ENCODE measurements around the gene PERM1.

PERM1 gene

DNA sequence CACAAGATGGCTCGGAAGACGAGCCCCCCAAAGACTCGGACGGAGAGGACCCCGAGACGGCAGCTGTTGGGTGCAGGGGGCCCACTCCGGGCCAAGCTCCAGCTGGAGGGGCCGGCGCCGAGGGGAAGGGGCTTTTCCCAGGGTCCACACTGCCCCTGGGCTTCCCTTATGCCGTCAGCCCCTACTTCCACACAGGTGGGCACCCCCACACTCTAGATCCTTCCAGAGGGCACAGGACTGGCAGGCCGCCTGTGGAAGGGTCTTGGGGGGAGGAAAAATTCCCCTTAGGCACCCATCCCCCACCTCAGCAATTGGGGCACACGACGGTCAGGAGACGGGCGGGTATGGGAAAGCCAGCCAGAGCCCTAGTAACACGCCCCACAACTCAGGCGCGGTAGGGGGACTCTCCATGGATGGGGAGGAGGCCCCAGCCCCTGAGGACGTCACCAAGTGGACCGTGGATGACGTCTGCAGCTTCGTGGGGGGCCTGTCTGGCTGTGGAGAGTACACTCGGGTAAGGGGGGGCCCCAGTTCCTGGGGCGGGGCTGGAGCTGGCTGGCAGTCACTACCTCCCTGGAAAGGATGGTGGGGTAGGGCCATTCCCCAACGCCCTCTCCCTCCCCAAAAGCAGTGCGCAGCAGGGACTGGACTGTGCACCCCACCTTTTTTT, 38.9 kb downstream of the PERM1 start:
- Histone ChIP-seq H3K9ac (ENCODE audit: low read length) (no peak overlapping the region), H3K27ac (ENCODE audit: low read length) (no peak overlapping the region), H3K4me3 (ENCODE audit: low read length) (no peak overlapping the region), H3K27me3 (ENCODE audit: control insufficient read depth, insufficient read depth, low read length) (peaks cover 66% of the 10 kb centered on the region), H3K36me3 (ENCODE audit: control insufficient read depth, low read depth, low read length) (peaks cover 9% of the 10 kb centered on the region), H3K4me1 (ENCODE audit: control insufficient read depth, low read depth, low read length) (no peaks in the 10 kb centered on the region), H3K9me3 (ENCODE audit: control insufficient read depth, low read depth, low read length) (no peaks in the 10 kb centered on the region)

DNA sequence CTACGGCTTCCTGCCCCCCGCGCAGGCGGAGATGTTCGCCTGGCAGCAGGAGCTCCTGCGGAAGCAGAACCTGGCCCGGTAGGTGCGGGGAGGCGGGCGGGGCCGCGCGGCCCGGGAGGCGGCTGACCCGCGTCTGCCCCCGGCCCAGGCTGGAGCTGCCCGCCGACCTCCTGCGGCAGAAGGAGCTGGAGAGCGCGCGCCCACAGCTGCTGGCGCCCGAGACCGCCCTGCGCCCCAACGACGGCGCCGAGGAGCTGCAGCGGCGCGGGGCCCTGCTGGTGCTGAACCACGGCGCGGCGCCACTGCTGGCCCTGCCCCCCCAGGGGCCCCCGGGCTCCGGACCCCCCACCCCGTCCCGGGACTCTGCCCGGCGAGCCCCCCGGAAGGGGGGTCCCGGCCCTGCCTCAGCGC, 39.5 kb downstream of the PERM1 start:
- Histone ChIP-seq H3K4me1 (ENCODE audit: control insufficient read depth, low read depth, low read length) (no peaks in the 10 kb centered on the region), H3K27me3 (ENCODE audit: control insufficient read depth, insufficient read depth, low read length) (peaks cover 72% of the 10 kb centered on the region), H3K9ac (ENCODE audit: low read length) (no peak overlapping the region), H3K36me3 (ENCODE audit: control insufficient read depth, low read depth, low read length) (peaks cover 5% of the 10 kb centered on the region), H3K9me3 (ENCODE audit: control insufficient read depth, low read depth, low read length) (no peaks in the 10 kb centered on the region), H3K27ac (ENCODE audit: low read length) (no peak overlapping the region), H3K4me3 (ENCODE audit: low read length) (peak overlapping the region; percentile 17)

DNA sequence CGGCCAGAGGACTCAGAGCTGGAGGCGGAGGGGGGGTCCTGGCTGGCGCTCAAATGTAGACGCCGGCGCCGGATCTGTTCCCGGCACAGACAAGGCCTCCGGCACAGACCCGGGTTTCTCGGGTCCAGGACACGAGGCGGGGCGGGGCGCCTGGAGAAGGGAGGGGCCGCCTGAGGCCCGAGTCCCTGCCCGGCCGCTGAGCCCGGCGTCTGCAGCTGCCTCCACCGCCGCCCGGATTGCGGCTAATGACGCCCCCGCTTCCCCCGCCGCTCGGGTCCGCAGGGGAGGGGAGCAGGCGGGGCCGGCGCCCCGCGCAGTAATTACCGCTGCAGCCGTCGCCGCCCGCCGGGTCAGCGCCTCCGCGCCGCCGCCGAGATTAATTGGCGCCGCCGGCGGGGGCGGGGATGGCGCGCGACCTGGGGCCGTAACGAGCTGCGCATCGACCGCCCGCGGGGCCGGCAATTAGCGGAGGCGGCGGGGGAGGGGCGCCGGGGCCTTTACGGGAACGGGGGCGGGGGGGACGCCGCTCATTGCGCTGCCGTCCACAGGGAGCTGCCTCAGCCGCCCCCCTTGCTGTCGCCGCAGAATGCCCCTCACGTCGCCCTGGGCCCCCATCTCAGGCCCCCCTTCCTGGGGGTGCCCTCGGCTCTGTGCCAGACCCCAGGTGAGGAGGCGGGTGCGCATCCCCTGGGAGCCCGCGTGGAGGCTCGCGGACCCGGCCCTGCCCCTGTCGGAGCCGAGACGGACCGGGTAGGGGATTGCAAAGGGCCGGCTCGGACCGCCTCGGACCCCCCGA, 40.1 kb downstream of the PERM1 start:
- Histone ChIP-seq H3K36me3 (ENCODE audit: control insufficient read depth, low read depth, low read length) (no peaks in the 10 kb centered on the region), H3K4me3 (ENCODE audit: low read length) (peak overlapping the region; percentile 17)

DNA sequence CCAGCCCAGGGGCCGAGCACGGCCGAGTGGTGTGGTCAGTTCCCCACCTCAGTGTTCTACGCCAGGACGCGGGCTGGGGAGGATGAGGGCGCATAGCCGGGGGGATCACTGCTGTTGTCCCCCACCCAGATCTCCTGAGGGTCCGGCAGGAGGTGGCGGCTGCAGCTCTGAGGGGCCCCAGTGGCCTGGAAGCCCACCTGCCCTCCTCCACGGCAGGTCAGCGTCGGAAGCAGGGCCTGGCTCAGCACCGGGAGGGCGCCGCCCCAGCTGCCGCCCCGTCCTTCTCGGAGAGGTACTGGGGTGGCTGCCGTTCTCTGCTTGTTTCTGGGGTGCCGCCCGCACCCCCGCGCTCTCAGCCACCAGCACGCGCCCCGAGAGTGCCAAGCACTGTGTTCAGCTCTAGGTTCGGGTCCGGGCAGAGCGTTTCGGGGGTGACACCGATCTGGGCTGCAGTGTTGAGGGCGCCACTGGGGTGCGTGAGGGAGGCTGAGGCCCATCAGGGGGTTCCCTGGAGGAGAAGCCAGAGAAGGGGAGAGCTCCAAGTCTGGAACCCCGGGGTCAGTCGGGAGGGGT, 40.8 kb downstream of the PERM1 start:
- Histone ChIP-seq H3K4me3 (ENCODE audit: low read length) (peak overlapping the region; percentile 13), H3K27me3 (ENCODE audit: control insufficient read depth, insufficient read depth, low read length) (peaks cover 85% of the 10 kb centered on the region), H3K9ac (ENCODE audit: low read length) (no peak overlapping the region), H3K9me3 (ENCODE audit: control insufficient read depth, low read depth, low read length) (no peaks in the 10 kb centered on the region), H3K4me1 (ENCODE audit: control insufficient read depth, low read depth, low read length) (no peaks in the 10 kb centered on the region), H3K36me3 (ENCODE audit: control insufficient read depth, low read depth, low read length) (no peaks in the 10 kb centered on the region), H3K27ac (ENCODE audit: low read length) (no peak overlapping the region)

More for the DNA sequence above, 40.1 kb downstream of the PERM1 start:
- no peaks in the 10 kb centered on the region for H3K4me1 ChIP-seq (ENCODE audit: control insufficient read depth, low read depth, low read length)
- H3K9ac ChIP-seq (ENCODE audit: low read length), result no peak overlapping the region
- H3K27me3 ChIP-seq (ENCODE audit: control insufficient read depth, insufficient read depth, low read length), result peaks cover 78% of the 10 kb centered on the region
- H3K9me3 ChIP-seq (ENCODE audit: control insufficient read depth, low read depth, low read length), result no peaks in the 10 kb centered on the region
- no peak overlapping the region for H3K27ac ChIP-seq (ENCODE audit: low read length)

DNA sequence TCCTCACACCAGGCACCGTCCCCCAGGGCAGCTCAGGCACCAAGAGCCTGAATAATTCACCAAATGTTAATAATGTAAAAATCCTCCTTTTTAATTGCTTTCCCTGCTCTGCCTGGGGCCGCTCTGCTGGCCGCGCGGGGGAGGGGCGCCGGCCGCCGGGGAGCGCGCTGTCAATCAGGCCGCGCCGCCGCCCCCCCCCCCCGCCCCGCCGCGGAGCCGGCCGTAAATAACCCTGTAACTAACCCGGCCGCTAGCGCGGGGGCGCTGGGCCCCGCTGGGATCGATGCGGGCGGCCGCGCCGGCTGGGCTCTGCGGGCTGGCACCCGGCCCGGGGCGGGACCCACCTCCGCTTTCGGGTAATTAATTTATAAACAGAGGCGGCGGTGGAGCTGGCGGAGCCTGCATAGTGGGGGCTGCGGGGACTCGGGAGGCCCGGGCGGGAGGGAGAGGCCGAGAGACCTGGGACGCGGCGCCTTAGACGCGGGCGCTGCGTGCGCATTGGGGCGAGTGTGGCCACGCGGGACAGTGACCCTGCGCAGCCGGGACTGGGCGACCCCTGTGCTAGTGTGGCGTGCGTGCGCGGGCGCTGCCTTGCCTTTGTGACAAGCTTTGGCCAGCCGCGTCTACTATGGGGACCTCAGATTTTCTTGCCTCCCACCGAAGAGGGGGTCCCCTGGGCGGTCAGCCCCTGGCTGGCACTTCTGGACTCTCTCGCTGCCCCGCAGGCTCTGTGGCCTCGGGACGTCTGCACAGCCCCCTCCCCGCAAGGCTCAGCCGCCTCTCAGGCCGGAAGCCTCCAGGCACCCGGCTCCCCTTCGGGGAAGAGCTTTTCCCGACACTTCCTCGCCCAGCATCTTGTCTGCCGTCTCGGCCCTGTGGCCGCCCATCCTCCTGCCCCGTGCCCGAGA, 41.5 kb downstream of the PERM1 start:
- peak overlapping the region; percentile 3 for H3K4me3 ChIP-seq (ENCODE audit: low read length)
- H3K36me3 ChIP-seq (ENCODE audit: control insufficient read depth, low read depth, low read length), result no peaks in the 10 kb centered on the region
- H3K9me3 ChIP-seq (ENCODE audit: control insufficient read depth, low read depth, low read length), result no peaks in the 10 kb centered on the region
- peaks cover 93% of the 10 kb centered on the region for H3K27me3 ChIP-seq (ENCODE audit: control insufficient read depth, insufficient read depth, low read length)
- H3K27ac ChIP-seq (ENCODE audit: low read length), result no peak overlapping the region
- no peaks in the 10 kb centered on the region for H3K4me1 ChIP-seq (ENCODE audit: control insufficient read depth, low read depth, low read length)
- no peak overlapping the region for H3K9ac ChIP-seq (ENCODE audit: low read length)

DNA sequence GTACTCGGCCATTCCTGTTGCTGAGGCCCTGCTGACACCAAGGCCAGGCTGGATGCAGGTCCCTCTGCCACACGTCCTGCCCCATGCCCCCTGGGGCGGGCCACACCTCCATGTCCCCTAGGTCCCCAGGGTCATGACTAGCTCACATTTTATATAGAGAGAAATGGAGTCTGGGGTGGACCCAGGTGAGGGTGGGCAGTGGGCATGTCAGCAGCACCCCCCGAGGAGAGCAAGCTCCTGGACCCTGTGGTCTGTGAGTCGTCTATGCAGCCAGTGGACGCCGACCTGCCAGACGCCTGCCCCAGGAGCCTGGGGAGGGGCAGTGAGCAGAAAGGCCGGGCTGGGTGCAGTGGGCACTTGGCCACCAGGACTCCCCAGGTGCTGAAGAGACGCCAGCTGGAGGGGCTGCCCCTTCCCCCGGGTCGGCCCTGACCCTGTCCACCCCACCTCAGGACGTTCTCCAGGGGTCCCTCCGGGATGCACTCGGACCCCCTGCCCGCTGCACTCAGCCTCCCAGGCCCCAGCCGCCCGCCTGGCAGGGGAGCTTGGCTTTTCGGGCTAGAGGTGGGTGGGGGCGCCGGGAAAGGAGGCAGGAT, 42.3 kb downstream of the PERM1 start:
- Histone ChIP-seq H3K27ac (ENCODE audit: low read length) (no peak overlapping the region), H3K27me3 (ENCODE audit: control insufficient read depth, insufficient read depth, low read length) (peaks cover 100% of the 10 kb centered on the region), H3K9me3 (ENCODE audit: control insufficient read depth, low read depth, low read length) (no peaks in the 10 kb centered on the region), H3K36me3 (ENCODE audit: control insufficient read depth, low read depth, low read length) (no peaks in the 10 kb centered on the region), H3K4me3 (ENCODE audit: low read length) (no peak overlapping the region), H3K9ac (ENCODE audit: low read length) (no peak overlapping the region), H3K4me1 (ENCODE audit: control insufficient read depth, low read depth, low read length) (no peaks in the 10 kb centered on the region)

DNA sequence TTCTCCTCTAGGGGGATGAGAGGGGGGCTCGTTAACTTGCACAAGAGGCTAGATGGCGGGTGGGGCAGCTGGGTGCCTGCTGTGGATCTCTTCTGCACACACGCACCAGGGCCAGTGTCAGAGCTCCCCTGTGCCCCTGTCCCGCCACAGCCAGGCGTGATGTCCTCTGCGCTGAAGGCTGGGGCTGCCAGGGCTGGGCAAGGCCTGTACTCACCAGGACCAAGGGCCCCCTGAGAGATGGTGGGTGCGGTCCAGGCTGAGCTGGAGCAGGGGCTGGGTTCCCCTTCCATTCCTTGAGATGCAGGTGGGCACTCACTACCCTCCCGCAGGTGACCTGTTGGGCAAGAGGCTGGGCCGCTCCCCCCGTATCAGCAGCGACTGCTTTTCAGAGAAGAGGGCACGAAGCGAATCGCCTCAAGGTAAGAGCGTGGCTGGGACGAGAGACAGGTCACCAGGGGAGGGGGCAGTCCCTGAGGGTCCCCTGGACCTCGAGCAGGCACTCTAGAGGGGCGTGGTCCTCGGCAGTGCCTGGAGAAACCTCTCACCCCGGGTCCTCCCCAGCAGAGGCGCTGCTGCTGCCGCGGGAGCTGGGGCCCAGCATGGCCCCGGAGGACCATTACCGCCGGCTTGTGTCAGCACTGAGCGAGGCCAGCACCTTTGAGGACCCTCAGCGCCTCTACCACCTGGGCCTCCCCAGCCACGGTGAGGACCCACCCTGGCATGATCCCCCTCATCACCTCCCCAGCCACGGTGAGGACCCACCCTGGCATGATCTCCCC, 43.0 kb downstream of the PERM1 start:
- peaks cover 93% of the 10 kb centered on the region for H3K27me3 ChIP-seq (ENCODE audit: control insufficient read depth, insufficient read depth, low read length)

DNA sequence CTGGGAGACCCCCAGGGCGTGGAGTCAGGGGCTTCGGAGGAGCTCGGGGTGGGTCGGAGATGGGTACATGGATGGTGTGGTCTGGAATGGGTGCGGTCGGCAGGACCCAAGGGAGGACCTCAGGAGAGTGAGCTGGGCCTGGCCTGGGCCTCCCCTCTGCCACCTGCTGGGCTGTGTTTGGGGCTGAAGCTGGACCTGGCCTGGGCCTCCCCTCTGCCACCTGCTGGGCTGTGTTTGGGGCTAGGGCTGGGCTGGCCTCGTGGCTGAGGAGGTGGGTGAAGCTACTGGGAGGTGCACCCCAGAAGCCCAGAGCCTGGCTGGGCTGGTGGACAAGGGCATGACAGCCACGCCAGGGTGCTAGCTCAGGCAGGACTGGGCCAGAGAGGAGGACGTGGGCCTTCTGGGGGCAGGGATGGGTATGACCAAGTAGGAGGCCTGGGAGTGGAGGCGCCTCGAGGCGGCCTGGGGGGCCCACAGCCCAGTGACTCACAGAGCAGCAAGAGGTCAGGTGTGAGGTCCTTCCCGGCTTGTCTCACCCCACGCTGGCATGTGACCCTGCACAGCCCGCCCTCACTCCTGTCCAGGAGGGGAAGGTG, 43.7 kb downstream of the PERM1 start:
- no peak overlapping the region for H3K27ac ChIP-seq (ENCODE audit: low read length)
- H3K9ac ChIP-seq (ENCODE audit: low read length), result no peak overlapping the region
- no peaks in the 10 kb centered on the region for H3K9me3 ChIP-seq (ENCODE audit: control insufficient read depth, low read depth, low read length)
- no peak overlapping the region for H3K4me3 ChIP-seq (ENCODE audit: low read length)
- H3K36me3 ChIP-seq (ENCODE audit: control insufficient read depth, low read depth, low read length), result no peaks in the 10 kb centered on the region
- peaks cover 93% of the 10 kb centered on the region for H3K27me3 ChIP-seq (ENCODE audit: control insufficient read depth, insufficient read depth, low read length)
- H3K4me1 ChIP-seq (ENCODE audit: control insufficient read depth, low read depth, low read length), result no peaks in the 10 kb centered on the region

More for the DNA sequence above, 43.0 kb downstream of the PERM1 start:
- no peaks in the 10 kb centered on the region for H3K4me1 ChIP-seq (ENCODE audit: control insufficient read depth, low read depth, low read length)
- no peak overlapping the region for H3K27ac ChIP-seq (ENCODE audit: low read length)
- no peaks in the 10 kb centered on the region for H3K36me3 ChIP-seq (ENCODE audit: control insufficient read depth, low read depth, low read length)
- no peaks in the 10 kb centered on the region for H3K9me3 ChIP-seq (ENCODE audit: control insufficient read depth, low read depth, low read length)
- no peak overlapping the region for H3K9ac ChIP-seq (ENCODE audit: low read length)
- no peak overlapping the region for H3K4me3 ChIP-seq (ENCODE audit: low read length)

DNA sequence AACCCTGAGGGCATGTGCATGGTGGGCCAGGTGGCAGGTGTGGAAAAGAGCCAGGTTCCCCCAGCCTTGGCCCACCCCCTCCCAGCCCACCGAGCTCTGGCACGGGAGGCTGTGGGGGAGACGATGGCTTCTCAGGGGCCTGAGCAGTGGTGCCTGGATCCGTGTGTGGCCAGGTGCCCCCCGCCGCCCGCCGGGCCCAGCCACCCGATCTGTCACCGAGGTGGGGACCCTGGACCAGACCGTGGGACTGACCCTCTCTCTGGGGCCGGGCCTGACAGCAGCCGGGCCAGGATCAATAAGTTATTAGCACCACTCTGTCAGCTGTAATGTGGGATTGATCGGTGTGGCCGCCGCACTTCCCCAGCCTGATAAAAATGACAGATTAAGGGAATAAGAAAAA, 44.4 kb downstream of the PERM1 start:
- H3K27ac ChIP-seq (ENCODE audit: low read length), result no peak overlapping the region
- no peak overlapping the region for H3K9ac ChIP-seq (ENCODE audit: low read length)
- no peak overlapping the region for H3K4me3 ChIP-seq (ENCODE audit: low read length)
- no peaks in the 10 kb centered on the region for H3K36me3 ChIP-seq (ENCODE audit: control insufficient read depth, low read depth, low read length)
- H3K4me1 ChIP-seq (ENCODE audit: control insufficient read depth, low read depth, low read length), result no peaks in the 10 kb centered on the region
- no peaks in the 10 kb centered on the region for H3K9me3 ChIP-seq (ENCODE audit: control insufficient read depth, low read depth, low read length)
- peaks cover 93% of the 10 kb centered on the region for H3K27me3 ChIP-seq (ENCODE audit: control insufficient read depth, insufficient read depth, low read length)

Measured in iPS-18a (cell line).